HG03558 (cell line): Measurements from ENCODE around the gene SLC38A2.
A peak's percentile ranks its signal among the peaks of the same experiment; 100 is the strongest.

Experiments
- ATAC-seq: cut with Tn5 transposase; IDR thresholded peaks from one replicate; pipeline ENCODE4 v1.9.1; 2021; ENCODE audit warnings: moderate number of reproducible peaks; ENCODE audit not compliant: unreplicated experiment; ENCODE audit errors: extremely low read depth

SLC38A2 gene

GRCh38 chr12:46378530-46378929, 6.0 kb upstream of the SLC38A2 start:
- no peak for ATAC-seq

GRCh38 chr12:46377678-46378077, 5.1 kb upstream of the SLC38A2 start:
- ATAC-seq = no peak

GRCh38 chr12:46376579-46376978, 4.0 kb upstream of the SLC38A2 start:
- ATAC-seq = no peak

- no peak for ATAC-seq
Measured at GRCh38 chr12:46374711-46375110, 2.1 kb upstream of the SLC38A2 start.

GRCh38 chr12:46374310-46374709, 1.7 kb upstream of the SLC38A2 start:
- ATAC-seq = no peak

- ATAC-seq = no peak
Measured at GRCh38 chr12:46373301-46374296, 1.0 kb upstream of the SLC38A2 start.

- ATAC-seq = no peak
Measured at GRCh38 chr12:46371718-46372543, 642 bp downstream of the SLC38A2 start.

GRCh38 chr12:46370792-46371717, 1.5 kb downstream of the SLC38A2 start:
- peak; percentile 46 for ATAC-seq

GRCh38 chr12:46370380-46370734, 2.2 kb downstream of the SLC38A2 start:
- ATAC-seq = no peak

GRCh38 chr12:46369474-46370379, 2.8 kb downstream of the SLC38A2 start:
- ATAC-seq = no peak

GRCh38 chr12:46369095-46369473, 3.5 kb downstream of the SLC38A2 start:
- ATAC-seq = no peak

- ATAC-seq = no peak
Measured at GRCh38 chr12:46368684-46369083, 3.9 kb downstream of the SLC38A2 start.

GRCh38 chr12:46368138-46368537, 4.4 kb downstream of the SLC38A2 start:
- ATAC-seq = no peak

GRCh38 chr12:46367351-46368029, 5.1 kb downstream of the SLC38A2 start:
- no peak for ATAC-seq

- ATAC-seq = no peak
Measured at GRCh38 chr12:46366771-46367170, 5.8 kb downstream of the SLC38A2 start.

- ATAC-seq = no peak
Measured at GRCh38 chr12:46365951-46366379, 6.6 kb downstream of the SLC38A2 start.

GRCh38 chr12:46364777-46365580, 7.6 kb downstream of the SLC38A2 start:
- ATAC-seq = no peak

- ATAC-seq = no peak
Measured at GRCh38 chr12:46364300-46364696, 8.3 kb downstream of the SLC38A2 start.
